Ascending aorta (tissue), 2 donors: ENCODE data around the gene ITGAL. TPM values are rescaled to one million over a fixed set of nuclear protein-coding genes. Genes with fewer than 3 reads are reported as not detected.

Source experiments
- DNase-seq, 2 donors: peaks; one replicate each; pipeline ENCODE4 v3.0.0-alpha.2; 2019; ENCODE audit warnings: low spot score in 2 of 2
- H3K27ac ChIP-seq, 2 donors: fragments of 200-600 bp; sonication (generic); one replicate each; pipeline ENCODE4 v1.5.1; 2016 to 2017; ENCODE audit warnings: mild to moderate bottlenecking in 1 of 2
- H3K27me3 ChIP-seq: fragments of 200-600 bp; sonication (generic); one replicate; pipeline ENCODE4 v1.5.1; 2017
- H3K36me3 ChIP-seq, 2 donors: fragments of 200-600 bp; sonication (generic); one replicate each; pipeline ENCODE4 v1.5.1; 2016
- H3K4me1 ChIP-seq, 2 donors: fragments of 200-600 bp; sonication (generic); one replicate each; pipeline ENCODE4 v1.5.1; 2016 to 2017; ENCODE audit warnings: mild to moderate bottlenecking in 1 of 2
- H3K4me3 ChIP-seq, 2 donors: fragments of 200-600 bp; sonication (generic); one replicate each; pipeline ENCODE4 v1.5.1; 2016 to 2017; ENCODE audit warnings: mild to moderate bottlenecking in 1 of 2
- H3K9me3 ChIP-seq, 2 donors: fragments of 200-600 bp; sonication (generic); one replicate each; pipeline ENCODE4 v1.5.1; 2016
- CTCF ChIP-seq, 3 experiments: fragments of 200-600 bp in 2 of 3; fragments of 450-650 bp in 1 of 3; sonication (generic) in 2 of 3; IDR thresholded peaks; one replicate each; pipeline ENCODE4 v1.5.1; 2016 to 2019; ENCODE audit warnings: antibody characterized with exemption in 3 of 3, mild to moderate bottlenecking in 1 of 3, moderate library complexity in 1 of 3
- intact Hi-C: fragments of 100-400 bp; cut with DNase I; formaldehyde crosslinking; loops from one replicate; pipeline ENCODE4 v1.15.1; 2023
- total RNA-seq: library from RNA; depleted of rRNA; stranded (reverse); fragments of >200 nt; gene quantifications from one replicate; pipeline ENCODE4 v1.1.0, GENCODE V29; 2016

ITGAL gene
- total RNA-seq, 1 donor from 2014 or later, result 0.11 TPM

- Histone ChIP-seq H3K9me3 (no peaks in the 10 kb centered on the region), H3K27me3 (no peaks in the 10 kb centered on the region), H3K27ac (no peak overlapping the region), H3K36me3 (no peaks in the 10 kb centered on the region), H3K4me3 (no peak overlapping the region), H3K4me1 (peaks cover 4% of the 10 kb centered on the region in 2 donors)
- intact Hi-C loops, result no loop called here
- TF ChIP-seq CTCF (IDR thresholded peaks at IDR 0.05), result no peak
- no peak for DNase-seq
Observed at GRCh38 chr16:30434852-30435251, 37.7 kb upstream of the ITGAL start.

- no peaks in the 10 kb centered on the region for H3K9me3 ChIP-seq
- DNase-seq, result no peak
- intact Hi-C loops, result no loop called here
- TF ChIP-seq CTCF (IDR thresholded peaks at IDR 0.05), result no peak
- H3K27ac ChIP-seq, result no peak overlapping the region
- H3K36me3 ChIP-seq, result no peaks in the 10 kb centered on the region
- no peaks in the 10 kb centered on the region for H3K27me3 ChIP-seq
- no peak overlapping the region for H3K4me3 ChIP-seq
- H3K4me1 ChIP-seq, result no peaks in the 10 kb centered on the region
Observed at GRCh38 chr16:30437511-30438046, 35.0 kb upstream of the ITGAL start.

- Histone ChIP-seq H3K36me3 (peaks cover 0 to 4% of the 10 kb centered on the region in 2 donors), H3K27me3 (no peaks in the 10 kb centered on the region), H3K4me1 (no peaks in the 10 kb centered on the region), H3K9me3 (no peaks in the 10 kb centered on the region), H3K4me3 (no peak overlapping the region), H3K27ac (no peak overlapping the region)
- intact Hi-C loops, result no loop called here
- no peak for TF ChIP-seq CTCF (IDR thresholded peaks at IDR 0.05)
- DNase-seq, result no peak
Observed at GRCh38 chr16:30438835-30439234, 33.7 kb upstream of the ITGAL start.

- Histone ChIP-seq H3K4me1 (peaks cover 5 to 10% of the 10 kb centered on the region in 2 donors), H3K9me3 (no peaks in the 10 kb centered on the region), H3K27me3 (no peaks in the 10 kb centered on the region), H3K27ac (no peak overlapping the region), H3K4me3 (no peak overlapping the region), H3K36me3 (peaks cover 0 to 4% of the 10 kb centered on the region in 2 donors)
- DNase-seq, result no peak
- TF ChIP-seq CTCF (IDR thresholded peaks at IDR 0.05), result no peak
- intact Hi-C loops, result no loop called here
Observed at GRCh38 chr16:30439720-30440348, 32.7 kb upstream of the ITGAL start.

- H3K36me3 ChIP-seq, result peaks cover 0 to 4% of the 10 kb centered on the region in 2 donors
- H3K27ac ChIP-seq, result no peak overlapping the region
- no peak overlapping the region for H3K4me3 ChIP-seq
- no peaks in the 10 kb centered on the region for H3K27me3 ChIP-seq
- peaks cover 5 to 16% of the 10 kb centered on the region in 2 donors for H3K4me1 ChIP-seq
- intact Hi-C loops, result loop anchor here (2.0 kb wide), 3 partner anchors 49 to 91 kb away; partner anchors contain the start of genes ZNF48, ZNF747 and ZNF768
- DNase-seq, result no peak
- TF ChIP-seq CTCF (IDR thresholded peaks at IDR 0.05), result no peak
- no peaks in the 10 kb centered on the region for H3K9me3 ChIP-seq
Observed at GRCh38 chr16:30443631-30444030, 28.9 kb upstream of the ITGAL start.
